H9 (cell line): ENCODE measurements around the gene XKRX. TPM values are rescaled to one million over a fixed set of nuclear protein-coding genes. Genes with fewer than 3 reads are reported as not detected.

Source experiments
- DNase-seq: peaks from one replicate; pipeline ENCODE4 v3.0.0-alpha.2; 2017
- H2AFZ ChIP-seq: one replicate; pipeline ENCODE4 v1.6.1; 2013; ENCODE audit warnings: mild to moderate bottlenecking, low read length, control low read depth, moderate library complexity
- H2AK5ac ChIP-seq: 2 replicates; pipeline ENCODE4 v1.6.1; 2013; ENCODE audit warnings: low read length, control low read depth, mixed read lengths; ENCODE audit not compliant: insufficient read length
- H2BK120ac ChIP-seq: one replicate; pipeline ENCODE4 v1.6.1; 2013; ENCODE audit warnings: low read depth, mild to moderate bottlenecking, low read length, control low read depth, inconsistent platforms; ENCODE audit not compliant: poor library complexity, severe bottlenecking
- H2BK12ac ChIP-seq: 2 replicates; pipeline ENCODE4 v1.6.1; 2013; ENCODE audit warnings: low read length, control low read depth, mixed read lengths, low read depth; ENCODE audit not compliant: insufficient read length
- H2BK15ac ChIP-seq: 2 replicates; pipeline ENCODE4 v1.6.1; 2013; ENCODE audit warnings: low read depth, low read length, control low read depth
- H2BK20ac ChIP-seq: one replicate; pipeline ENCODE4 v1.6.1; 2013; ENCODE audit warnings: low read depth, mild to moderate bottlenecking, low read length, control low read depth, inconsistent platforms; ENCODE audit not compliant: poor library complexity, severe bottlenecking
- H2BK5ac ChIP-seq: 2 replicates; pipeline ENCODE4 v1.6.1; 2013; ENCODE audit warnings: low read length, control low read depth, mixed read lengths; ENCODE audit not compliant: insufficient read length
- H3K14ac ChIP-seq: 2 replicates; pipeline ENCODE4 v1.6.1; 2013; ENCODE audit warnings: low read length, control low read depth; ENCODE audit not compliant: insufficient read depth
- H3K18ac ChIP-seq: 2 replicates; pipeline ENCODE4 v1.6.1; 2013; ENCODE audit warnings: low read depth, mild to moderate bottlenecking, mixed read lengths, low read length, control low read depth; ENCODE audit not compliant: insufficient read length
- H3K23ac ChIP-seq: 2 replicates; pipeline ENCODE4 v1.6.1; 2013; ENCODE audit warnings: low read length, control low read depth, mixed read lengths, low read depth; ENCODE audit not compliant: insufficient read length
- H3K23me2 ChIP-seq: 2 replicates; pipeline ENCODE4 v1.6.1; 2013; ENCODE audit warnings: low read depth, mild to moderate bottlenecking, mixed read lengths, low read length, control low read depth; ENCODE audit not compliant: insufficient read length, poor library complexity, severe bottlenecking
- H3K27ac ChIP-seq: 2 replicates; pipeline ENCODE4 v1.5.1; 2013; ENCODE audit warnings: low read length, control low read depth, mixed read lengths, low read depth; ENCODE audit not compliant: insufficient read length
- H3K27me3 ChIP-seq: 2 replicates; pipeline ENCODE4 v1.6.1; 2013; ENCODE audit warnings: low read length, control low read depth, inconsistent platforms; ENCODE audit not compliant: insufficient read depth
- H3K4ac ChIP-seq: 2 replicates; pipeline ENCODE4 v1.6.1; 2013; ENCODE audit warnings: low read depth, mild to moderate bottlenecking, control low read depth, inconsistent platforms, low read length, moderate library complexity
- H3K4me1 ChIP-seq: 2 replicates; pipeline ENCODE4 v1.6.1; 2013; ENCODE audit warnings: low read length, control low read depth, inconsistent platforms; ENCODE audit not compliant: insufficient read depth
- H3K4me2 ChIP-seq: 2 replicates; pipeline ENCODE4 v1.6.1; 2013; ENCODE audit warnings: low read length, control low read depth, mixed read lengths; ENCODE audit not compliant: insufficient read length, insufficient read depth
- H3K56ac ChIP-seq: 2 replicates; pipeline ENCODE4 v1.6.1; 2013; ENCODE audit warnings: low read depth, mild to moderate bottlenecking, mixed read lengths, low read length, control low read depth; ENCODE audit not compliant: insufficient read length
- H3K79me1 ChIP-seq: 2 replicates; pipeline ENCODE4 v1.6.1; 2013; ENCODE audit warnings: low read depth, mild to moderate bottlenecking, moderate library complexity, low read length, control low read depth, inconsistent platforms; ENCODE audit not compliant: insufficient read depth, poor library complexity, severe bottlenecking
- H3K79me2 ChIP-seq: 2 replicates; pipeline ENCODE4 v1.6.1; 2013; ENCODE audit warnings: low read length, control low read depth, inconsistent platforms; ENCODE audit not compliant: insufficient read depth
- H3K9ac ChIP-seq: 2 replicates; pipeline ENCODE4 v1.6.1; 2013; ENCODE audit warnings: low read length, control low read depth, mixed read lengths; ENCODE audit not compliant: insufficient read length; ENCODE audit errors: extremely low read depth
- H3K9me3 ChIP-seq: one replicate; pipeline ENCODE4 v1.6.1; 2013; ENCODE audit warnings: low read depth, low read length, inconsistent platforms; ENCODE audit not compliant: control insufficient read depth
- H3T11ph ChIP-seq: one replicate; pipeline ENCODE4 v1.6.1; 2013; ENCODE audit warnings: mild to moderate bottlenecking, low read length, control low read depth, inconsistent platforms
- H4K20me1 ChIP-seq: one replicate; pipeline ENCODE4 v1.6.1; 2013; ENCODE audit not compliant: control insufficient read depth, insufficient read length, insufficient read depth
- H4K5ac ChIP-seq: 2 replicates; pipeline ENCODE4 v1.6.1; 2013; ENCODE audit warnings: low read depth, mild to moderate bottlenecking, mixed read lengths, low read length, control low read depth; ENCODE audit not compliant: insufficient read length
- H4K8ac ChIP-seq: replicated peaks from 2 replicates; pipeline ENCODE4 v1.6.1; 2013; ENCODE audit warnings: low read length, control low read depth, mixed read lengths, low read depth; ENCODE audit not compliant: insufficient read length
- H4K91ac ChIP-seq: 2 replicates; pipeline ENCODE4 v1.6.1; 2013; ENCODE audit warnings: low read depth, mild to moderate bottlenecking, moderate library complexity, mixed read lengths, low read length, control low read depth; ENCODE audit not compliant: insufficient read length
- H3K27ac Mint-ChIP-seq, 3 experiments: 2 replicates in 2 of 3; 3 replicates in 1 of 3; pipeline ENCODE4 v1.8.0; 2020 to 2021; ENCODE audit warnings: mixed read lengths in 3 of 3, mild to moderate bottlenecking in 1 of 3, moderate library complexity in 1 of 3
- H3K27me3 Mint-ChIP-seq: 2 replicates; pipeline ENCODE4 v1.8.0; 2021; ENCODE audit warnings: low read depth, mild to moderate bottlenecking, moderate library complexity, mixed read lengths
- H3K36me3 Mint-ChIP-seq, 3 experiments: 2 replicates in 2 of 3; 3 replicates in 1 of 3; pipeline ENCODE4 v1.8.0; 2020 to 2021; ENCODE audit warnings: low read depth in 3 of 3, mixed read lengths in 3 of 3; ENCODE audit not compliant: insufficient read depth in 1 of 3
- H3K4me1 Mint-ChIP-seq, 2 experiments: 2 replicates each; pipeline ENCODE4 v1.8.0; 2020; ENCODE audit warnings: mixed read lengths in 2 of 2
- H3K4me3 Mint-ChIP-seq, 2 experiments: 2 replicates in 1 of 2; 3 replicates in 1 of 2; pipeline ENCODE4 v1.8.0; 2020 to 2021; ENCODE audit warnings: mild to moderate bottlenecking in 2 of 2, mixed read lengths in 2 of 2, moderate library complexity in 1 of 2
- H3K9me3 Mint-ChIP-seq, 2 experiments: 2 replicates in 1 of 2; 3 replicates in 1 of 2; pipeline ENCODE4 v1.8.0; 2020; ENCODE audit warnings: mild to moderate bottlenecking in 2 of 2, mixed read lengths in 2 of 2, moderate library complexity in 1 of 2
- CTCF ChIP-seq: fragments of 200-600 bp; sonication (generic); conservative IDR thresholded peaks from 3 replicates; pipeline ENCODE4 v1.8.0; 2021; ENCODE audit warnings: antibody characterized with exemption, mild to moderate bottlenecking
- WGBS: extraction: QIAGEN DNeasy Blood & Tissue Kit; methylation state at CpG from one replicate; pipeline ENCODE4 v1.1.7; 2013; ENCODE audit warnings: missing lambda C conversion rate, low lambda C conversion rate, mixed read lengths; ENCODE audit not compliant: insufficient read length; ENCODE audit errors: extremely low coverage; 5-methylcytosine and 5-hydroxymethylcytosine counted together
- total RNA-seq: library from RNA; stranded (reverse); gene quantifications from 2 replicates; pipeline ENCODE4 v1.2.1, GENCODE V29; 2021

Gene XKRX
- total RNA-seq, 1 experiment from 2014 or later = 0.44 TPM

DNA sequence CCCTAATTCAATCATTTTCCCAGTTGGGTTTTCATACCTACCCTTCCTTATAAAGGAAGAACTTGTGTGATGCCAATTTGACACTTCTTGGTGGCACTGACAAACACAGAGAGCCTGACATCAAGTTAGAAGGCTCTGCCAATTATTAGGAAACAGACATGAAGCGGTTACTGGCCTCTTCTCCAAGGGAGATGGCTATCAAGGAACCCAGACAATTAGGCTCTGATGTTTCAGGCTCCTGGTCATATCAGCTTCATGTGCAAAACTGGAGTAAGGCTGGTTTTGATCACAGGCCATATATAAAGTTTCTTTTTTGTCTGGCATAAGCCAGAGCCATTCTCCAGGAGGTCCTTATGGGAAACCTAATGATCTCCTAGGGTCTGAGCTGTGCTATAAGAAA lies 41.2 kb upstream of the XKRX start:
- H3K4me1 Mint-ChIP-seq = no peaks in the 10 kb centered on the region
- Histone ChIP-seq H3K4me2 (no peak overlapping the region), H3K9ac (no peak overlapping the region), H3K56ac (no peak overlapping the region), H2AFZ (no peak overlapping the region), H4K8ac (no peak overlapping the region), H3K4me1 (no peaks in the 10 kb centered on the region), H3K23ac (no peak overlapping the region), H3K27me3 (no peaks in the 10 kb centered on the region), H3K4ac (no peak overlapping the region), H3K27ac (no peak overlapping the region), H2BK20ac (no peak overlapping the region), H2AK5ac (no peak overlapping the region), H2BK15ac (no peak overlapping the region), H3K79me2 (no peaks in the 10 kb centered on the region), H3K79me1 (no peaks in the 10 kb centered on the region), H2BK5ac (no peak overlapping the region), H4K20me1 (no peaks in the 10 kb centered on the region), H3K9me3 (peaks cover 33% of the 10 kb centered on the region), H4K91ac (no peak overlapping the region), H3K14ac (no peak overlapping the region), H3K18ac (no peak overlapping the region), H4K5ac (no peak overlapping the region), H3K23me2 (no peaks in the 10 kb centered on the region), H2BK120ac (no peak overlapping the region), H3T11ph (no peak overlapping the region), H2BK12ac (no peak overlapping the region)
- TF ChIP-seq CTCF = no peak
- no CpG with 5 or more reads among the region's 1 CpG for WGBS
- peaks cover 2 to 8% (median 3%) of the 10 kb centered on the region in 3 experiments; a peak in 5 of 7 replicates for H3K36me3 Mint-ChIP-seq
- DNase-seq = no peak
- no peak overlapping the region for H3K27ac Mint-ChIP-seq
- peaks cover 47% of the 10 kb centered on the region in 2 experiments for H3K9me3 Mint-ChIP-seq
- H3K4me3 Mint-ChIP-seq = no peak overlapping the region
- H3K27me3 Mint-ChIP-seq = no peaks in the 10 kb centered on the region
